Psoas muscle (tissue), 8 donors: ENCODE measurements around the gene DOCK2. TPM values are rescaled to one million over a fixed set of nuclear protein-coding genes. Genes with fewer than 3 reads are reported as not detected.

Source experiments
- ATAC-seq, 4 donors: fragments of 200-7000 bp; cut with Tn5 transposase; one replicate each; pipeline ENCODE4 v1.9.1; 2020; ENCODE audit warnings: moderate library complexity in 3 of 4, mild to moderate bottlenecking in 2 of 4
- DNase-seq, 2 donors: peaks; one replicate each; pipeline ENCODE4 v3.0.0-alpha.2; 2020
- H3K27ac ChIP-seq: fragments of 200-600 bp; one replicate; pipeline ENCODE4 v1.8.0; 2022
- H3K27me3 ChIP-seq, 3 donors: fragments of 200-600 bp in 1 of 3; one replicate each; pipeline versions ENCODE4 v1.6.1 to v1.8.0; 2013 to 2022; ENCODE audit warnings: low read length in 2 of 3, mild to moderate bottlenecking in 2 of 3, moderate library complexity in 1 of 3; ENCODE audit not compliant: insufficient read depth in 3 of 3
- H3K36me3 ChIP-seq, 2 donors: fragments of 200-600 bp in 1 of 2; one replicate each; pipeline versions ENCODE4 v1.6.1 to v1.8.0; 2013 to 2022; ENCODE audit warnings: low read depth in 1 of 2, mild to moderate bottlenecking in 1 of 2, moderate library complexity in 1 of 2; ENCODE audit not compliant: insufficient read depth in 1 of 2
- H3K4me1 ChIP-seq: fragments of 200-600 bp; one replicate; pipeline ENCODE4 v1.8.0; 2022
- H3K4me3 ChIP-seq: fragments of 200-600 bp; one replicate; pipeline ENCODE4 v1.8.0; 2022; ENCODE audit warnings: mild to moderate bottlenecking
- H3K9me3 ChIP-seq: fragments of 200-600 bp; one replicate; pipeline ENCODE4 v1.8.0; 2022
- CTCF ChIP-seq: fragments of 200-600 bp; IDR thresholded peaks from one replicate; pipeline ENCODE4 v1.8.0; 2022; ENCODE audit warnings: antibody characterized with exemption
- WGBS, 3 donors: extraction: QIAGEN DNeasy Blood & Tissue Kit; methylation state at CpG; one replicate each; pipeline versions ENCODE4 v1.1.6 to v1.1.7; 2013; 5-methylcytosine and 5-hydroxymethylcytosine counted together
- intact Hi-C, 2 donors: fragments of 100-400 bp; cut with DNase I; formaldehyde crosslinking; loops; one replicate each; pipeline versions ENCODE4 v1.11.0 to v1.14.2; 2022
- polyA plus RNA-seq, 3 donors: library from polyadenylated mRNA; stranded (reverse); fragments of 200-250 nt; gene quantifications; one replicate each; pipeline ENCODE4 v1.2.3, GENCODE V29; 2013
- total RNA-seq, 4 donors: library from RNA; stranded (reverse); fragmentation: NEBNext Ultra II Directional in 2 of 4; extraction: Animal tissue kit (Norgen Biotek cat#: 25700) in 2 of 4; gene quantifications; one replicate each; pipeline versions ENCODE4 v1.2.1 to v1.2.4, GENCODE V29; 2021 to 2023
- donor health status: healthy with polysubstance abuse.
- donor health status: DM: no; HTN: no; CAD: no; lungs with moderate emphysema.
- donor health status: Bipolar disorder and iron deficiency.
- donor health status: healthy.
- donor health status: DM: yes; HTN: yes; CAD: no.
- donor health status: DM: no; HTN: no; CAD: no.
- donor health status: DM: no; HTN: no; CAD: no.
- donor health status: DM: yes; HTN: yes; CAD: no.

DOCK2 gene
- total and polyA plus RNA-seq, 7 donors: 0.37 to 4.4 (median 3.5) TPM

GRCh38 chr5:170111088-170111785, 474.2 kb downstream of the DOCK2 start:
- Histone ChIP-seq H3K27ac (no peak overlapping the region), H3K36me3 (no peaks in the 10 kb centered on the region), H3K4me1 (no peaks in the 10 kb centered on the region), H3K27me3 (no peaks in the 10 kb centered on the region), H3K9me3 (no peaks in the 10 kb centered on the region), H3K4me3 (no peak overlapping the region)
- intact Hi-C loops: loop anchor here in 1 of 2 donors (5.0 kb wide), 1 partner anchor 306 kb away; no protein-coding TSS in a partner anchor
- WGBS, 3 donors: 53 to 55% (median 54%) methylated on average over 7 to 8 of the region's 8 CpGs
- no peak for DNase-seq
- no peak for TF ChIP-seq CTCF
- ATAC-seq: no peak

- no peak overlapping the region for H3K27ac ChIP-seq
- no peaks in the 10 kb centered on the region for H3K9me3 ChIP-seq
- DNase-seq (no peak), ATAC-seq (no peak)
- no peak overlapping the region for H3K4me3 ChIP-seq
- 45 to 55% (median 49%) methylated on average over 6 of the region's 6 CpGs for WGBS, 3 donors
- TF ChIP-seq CTCF: no peak
- H3K27me3 ChIP-seq: no peaks in the 10 kb centered on the region
- H3K4me1 ChIP-seq: no peaks in the 10 kb centered on the region
- no peaks in the 10 kb centered on the region for H3K36me3 ChIP-seq
- intact Hi-C loops: loop anchor here in 1 of 2 donors (5.0 kb wide), 1 partner anchor 304 kb away; no protein-coding TSS in a partner anchor
Measured at GRCh38 chr5:170112876-170113521, 475.9 kb downstream of the DOCK2 start.

- intact Hi-C loops: loop anchor here in 1 of 2 donors (5.0 kb wide), 1 partner anchor 304 kb away; no protein-coding TSS in a partner anchor
- Histone ChIP-seq H3K4me1 (no peaks in the 10 kb centered on the region), H3K27ac (no peak overlapping the region), H3K36me3 (no peaks in the 10 kb centered on the region), H3K4me3 (no peak overlapping the region), H3K9me3 (no peaks in the 10 kb centered on the region), H3K27me3 (no peaks in the 10 kb centered on the region)
- WGBS, 3 donors: 65 to 69% (median 68%) methylated on average over 3 of the region's 3 CpGs
- DNase-seq: no peak
- no peak for TF ChIP-seq CTCF
- ATAC-seq: no peak
Measured at GRCh38 chr5:170113522-170113900, 476.4 kb downstream of the DOCK2 start.

GRCh38 chr5:170114271-170114670, 477.2 kb downstream of the DOCK2 start:
- H3K27me3 ChIP-seq: no peaks in the 10 kb centered on the region
- ATAC-seq (no peak), DNase-seq (no peak)
- WGBS, 3 donors: 69 to 81% (median 79%) methylated on average over 7 of the region's 7 CpGs
- intact Hi-C loops: loop anchor here in 1 of 2 donors (5.0 kb wide), 1 partner anchor 303 kb away; no protein-coding TSS in a partner anchor
- no peak overlapping the region for H3K4me3 ChIP-seq
- no peaks in the 10 kb centered on the region for H3K4me1 ChIP-seq
- H3K9me3 ChIP-seq: no peaks in the 10 kb centered on the region
- no peak for TF ChIP-seq CTCF
- H3K27ac ChIP-seq: no peak overlapping the region
- no peaks in the 10 kb centered on the region for H3K36me3 ChIP-seq
